Natural killer cell (primary cell): ENCODE measurements around the gene APCDD1L. TPM values are rescaled to one million over a fixed set of nuclear protein-coding genes. Genes with fewer than 3 reads are reported as not detected.

ENCODE experiments used
- ATAC-seq, 3 donors: fragments of 150-1000 bp in 2 of 3; fragments of 200-7000 bp in 1 of 3; cut with Tn5 transposase; 1 replicate in 1 of 3; 2 replicates in 2 of 3; pipeline ENCODE4 v1.10.0; 2021; ENCODE audit warnings: mild to moderate bottlenecking in 2 of 3, moderate library complexity in 2 of 3
- DNase-seq, 2 donors: peaks; one replicate each; pipeline versions ENCODE4 v3.0.0 to v3.0.0-alpha.2; 2013 to 2021; ENCODE audit warnings: mixed read lengths in 1 of 2
- H3K27ac ChIP-seq: one replicate; pipeline ENCODE4 v1.5.1; 2013; ENCODE audit warnings: mild to moderate bottlenecking, low read length
- H3K27me3 ChIP-seq: one replicate; pipeline ENCODE4 v1.6.1; 2013; ENCODE audit warnings: low read length; ENCODE audit not compliant: control insufficient read depth, insufficient read depth
- H3K36me3 ChIP-seq: one replicate; pipeline ENCODE4 v1.6.1; 2013; ENCODE audit warnings: low read length; ENCODE audit not compliant: control insufficient read depth, insufficient read depth
- H3K4me1 ChIP-seq: one replicate; pipeline ENCODE4 v1.6.1; 2013; ENCODE audit warnings: low read length; ENCODE audit not compliant: control insufficient read depth, insufficient read depth
- H3K4me3 ChIP-seq: one replicate; pipeline ENCODE4 v1.5.1; 2013; ENCODE audit warnings: low read length
- H3K9me3 ChIP-seq: one replicate; pipeline ENCODE4 v1.6.1; 2013; ENCODE audit warnings: low read length; ENCODE audit not compliant: control insufficient read depth, insufficient read depth
- H3K27ac Mint-ChIP-seq, 2 donors: one replicate each; pipeline ENCODE4 v1.8.0; 2022; ENCODE audit warnings: mild to moderate bottlenecking in 2 of 2, mixed read lengths in 2 of 2, moderate library complexity in 1 of 2
- H3K27me3 Mint-ChIP-seq, 2 donors: one replicate each; pipeline ENCODE4 v1.8.0; 2022; ENCODE audit warnings: low read depth in 2 of 2, mixed read lengths in 2 of 2
- H3K36me3 Mint-ChIP-seq: one replicate; pipeline ENCODE4 v1.8.0; 2022; ENCODE audit warnings: mixed read lengths
- H3K4me1 Mint-ChIP-seq, 2 donors: one replicate each; pipeline ENCODE4 v1.8.0; 2022; ENCODE audit warnings: mixed read lengths in 2 of 2
- H3K4me3 Mint-ChIP-seq: one replicate; pipeline ENCODE4 v1.8.0; 2022; ENCODE audit warnings: mild to moderate bottlenecking, moderate library complexity, mixed read lengths
- H3K9me3 Mint-ChIP-seq, 2 donors: one replicate each; pipeline ENCODE4 v1.8.0; 2022; ENCODE audit warnings: mixed read lengths in 2 of 2
- WGBS: methylation state at CpG from one replicate; pipeline ENCODE4 v1.1.7; 2013; ENCODE audit warnings: missing lambda C conversion rate; ENCODE audit not compliant: insufficient coverage; 5-methylcytosine and 5-hydroxymethylcytosine counted together
- intact Hi-C: fragments of 100-400 bp; cut with micrococcal nuclease; formaldehyde crosslinking; loops from one replicate; pipeline ENCODE4 v1.14.2; 2022
- total RNA-seq, 4 donors: library from RNA; stranded (reverse); fragments of 120-200 nt in 1 of 4; gene quantifications; one replicate each; pipeline versions ENCODE4 v1.2.3 to v1.2.4, GENCODE V29; 2013 to 2022
- TF ChIP-seq, protein P1 (sequence below): fragments of 200-600 bp; IDR thresholded peaks from one replicate; pipeline ENCODE4 v1.8.0; 2022; ENCODE audit warnings: antibody characterized with exemption

Gene APCDD1L
- total RNA-seq, 3 donors from 2014 or later (not counting 1 experiment from before 2014, with no cell fraction given): not detected

- Mint-ChIP-seq H3K4me1 (no peaks in the 10 kb centered on the region), H3K27ac (no peak overlapping the region), H3K4me3 (no peak overlapping the region), H3K36me3 (no peaks in the 10 kb centered on the region), H3K9me3 (no peaks in the 10 kb centered on the region), H3K27me3 (peaks cover 6 to 21% of the 10 kb centered on the region in 2 donors)
- no peaks in the 10 kb centered on the region for H3K27me3 ChIP-seq
- 88% methylated on average over 5 of the region's 5 CpGs for WGBS
- no peaks in the 10 kb centered on the region for H3K36me3 ChIP-seq
- no peak overlapping the region for H3K27ac ChIP-seq
- ATAC-seq (no peak), DNase-seq (no peak)
- intact Hi-C loops: no loop called here
- TF ChIP-seq, protein P1, sequence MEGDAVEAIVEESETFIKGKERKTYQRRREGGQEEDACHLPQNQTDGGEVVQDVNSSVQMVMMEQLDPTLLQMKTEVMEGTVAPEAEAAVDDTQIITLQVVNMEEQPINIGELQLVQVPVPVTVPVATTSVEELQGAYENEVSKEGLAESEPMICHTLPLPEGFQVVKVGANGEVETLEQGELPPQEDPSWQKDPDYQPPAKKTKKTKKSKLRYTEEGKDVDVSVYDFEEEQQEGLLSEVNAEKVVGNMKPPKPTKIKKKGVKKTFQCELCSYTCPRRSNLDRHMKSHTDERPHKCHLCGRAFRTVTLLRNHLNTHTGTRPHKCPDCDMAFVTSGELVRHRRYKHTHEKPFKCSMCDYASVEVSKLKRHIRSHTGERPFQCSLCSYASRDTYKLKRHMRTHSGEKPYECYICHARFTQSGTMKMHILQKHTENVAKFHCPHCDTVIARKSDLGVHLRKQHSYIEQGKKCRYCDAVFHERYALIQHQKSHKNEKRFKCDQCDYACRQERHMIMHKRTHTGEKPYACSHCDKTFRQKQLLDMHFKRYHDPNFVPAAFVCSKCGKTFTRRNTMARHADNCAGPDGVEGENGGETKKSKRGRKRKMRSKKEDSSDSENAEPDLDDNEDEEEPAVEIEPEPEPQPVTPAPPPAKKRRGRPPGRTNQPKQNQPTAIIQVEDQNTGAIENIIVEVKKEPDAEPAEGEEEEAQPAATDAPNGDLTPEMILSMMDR: no peak
- no peak overlapping the region for H3K4me3 ChIP-seq
- H3K4me1 ChIP-seq: no peaks in the 10 kb centered on the region
- H3K9me3 ChIP-seq: no peaks in the 10 kb centered on the region
These were observed 4.9 kb upstream of the APCDD1L start for GRCh38 chr20:58519940-58520712.

- Histone ChIP-seq H3K27ac (no peak overlapping the region), H3K4me1 (no peaks in the 10 kb centered on the region), H3K27me3 (no peaks in the 10 kb centered on the region), H3K4me3 (no peak overlapping the region), H3K9me3 (no peaks in the 10 kb centered on the region), H3K36me3 (no peaks in the 10 kb centered on the region)
- WGBS: 82% methylated on average over 7 of the region's 7 CpGs
- H3K4me3 Mint-ChIP-seq: no peak overlapping the region
- no peaks in the 10 kb centered on the region for H3K36me3 Mint-ChIP-seq
- H3K27ac Mint-ChIP-seq: no peak overlapping the region
- no peaks in the 10 kb centered on the region for H3K4me1 Mint-ChIP-seq
- ATAC-seq (no peak), DNase-seq (no peak)
- peaks cover 9 to 26% of the 10 kb centered on the region in 2 donors for H3K27me3 Mint-ChIP-seq
- no peaks in the 10 kb centered on the region for H3K9me3 Mint-ChIP-seq
- intact Hi-C loops: no loop called here
- TF ChIP-seq, protein P1: no peak
These were observed 3.8 kb upstream of the APCDD1L start for GRCh38 chr20:58518896-58519593.

GRCh38 chr20:58518387-58518786 lies 3.2 kb upstream of the APCDD1L start:
- Mint-ChIP-seq H3K4me1 (no peaks in the 10 kb centered on the region), H3K36me3 (no peaks in the 10 kb centered on the region), H3K27me3 (peaks cover 9 to 26% of the 10 kb centered on the region in 2 donors), H3K9me3 (no peaks in the 10 kb centered on the region), H3K27ac (no peak overlapping the region), H3K4me3 (no peak overlapping the region)
- intact Hi-C loops: no loop called here
- H3K36me3 ChIP-seq: no peaks in the 10 kb centered on the region
- TF ChIP-seq, protein P1: no peak
- ATAC-seq (no peak), DNase-seq (no peak)
- no peaks in the 10 kb centered on the region for H3K27me3 ChIP-seq
- WGBS: 63% methylated on average over 9 of the region's 11 CpGs
- H3K4me1 ChIP-seq: no peaks in the 10 kb centered on the region
- H3K9me3 ChIP-seq: no peaks in the 10 kb centered on the region
- H3K4me3 ChIP-seq: no peak overlapping the region
- H3K27ac ChIP-seq: no peak overlapping the region
